HG02970 (cell line): Measurements from ENCODE around the gene HMGCS2.

Experiments
- ATAC-seq: cut with Tn5 transposase; IDR thresholded peaks from one replicate; pipeline ENCODE4 v1.9.1; 2021; ENCODE audit warnings: mild to moderate bottlenecking, moderate library complexity, moderate number of reproducible peaks; ENCODE audit not compliant: unreplicated experiment, low FRiP score

The HMGCS2 gene

GRCh38 chr1:119764220-119764619 is 4.5 kb downstream of the HMGCS2 start:
- no peak for ATAC-seq

GRCh38 chr1:119762953-119763352 is 5.8 kb downstream of the HMGCS2 start:
- ATAC-seq, result no peak

- no peak for ATAC-seq
Measured at GRCh38 chr1:119762409-119762808, 6.3 kb downstream of the HMGCS2 start.

- ATAC-seq, result no peak
Measured at GRCh38 chr1:119758584-119758983, 10.1 kb downstream of the HMGCS2 start.

GRCh38 chr1:119752592-119752991 is 16.1 kb downstream of the HMGCS2 start:
- ATAC-seq, result no peak

GRCh38 chr1:119748040-119748439 is 20.7 kb downstream of the HMGCS2 start:
- ATAC-seq, result no peak

- ATAC-seq, result no peak
Measured at GRCh38 chr1:119747451-119747850, 21.3 kb downstream of the HMGCS2 start.

GRCh38 chr1:119745034-119745433 is 23.7 kb downstream of the HMGCS2 start:
- ATAC-seq, result no peak

- ATAC-seq, result no peak
Measured at GRCh38 chr1:119744598-119744942, 24.1 kb downstream of the HMGCS2 start.

- no peak for ATAC-seq
Measured at GRCh38 chr1:119743776-119744597, 24.7 kb downstream of the HMGCS2 start.

GRCh38 chr1:119743308-119743707 is 25.4 kb downstream of the HMGCS2 start:
- no peak for ATAC-seq

DNA sequence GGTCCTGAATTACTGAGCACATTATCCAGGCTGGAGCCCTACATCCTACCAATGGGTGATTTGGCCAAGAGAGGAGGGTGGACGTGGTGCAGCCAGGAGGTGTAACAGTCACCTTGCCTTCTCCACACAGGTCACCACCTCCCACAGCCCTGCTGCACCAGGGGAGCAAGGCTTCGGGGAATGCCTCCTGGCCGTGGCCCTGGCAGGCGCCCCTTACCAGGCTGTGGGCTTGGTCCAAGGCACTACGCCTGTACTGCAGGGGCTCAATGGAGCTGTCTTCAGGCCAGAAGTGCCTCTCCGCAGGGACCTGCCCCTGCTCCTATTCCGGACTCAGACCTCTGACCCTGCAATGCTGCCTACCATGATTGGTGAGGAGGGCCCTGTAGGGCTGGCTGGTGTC is 26.0 kb downstream of the HMGCS2 start:
- no peak for ATAC-seq

DNA sequence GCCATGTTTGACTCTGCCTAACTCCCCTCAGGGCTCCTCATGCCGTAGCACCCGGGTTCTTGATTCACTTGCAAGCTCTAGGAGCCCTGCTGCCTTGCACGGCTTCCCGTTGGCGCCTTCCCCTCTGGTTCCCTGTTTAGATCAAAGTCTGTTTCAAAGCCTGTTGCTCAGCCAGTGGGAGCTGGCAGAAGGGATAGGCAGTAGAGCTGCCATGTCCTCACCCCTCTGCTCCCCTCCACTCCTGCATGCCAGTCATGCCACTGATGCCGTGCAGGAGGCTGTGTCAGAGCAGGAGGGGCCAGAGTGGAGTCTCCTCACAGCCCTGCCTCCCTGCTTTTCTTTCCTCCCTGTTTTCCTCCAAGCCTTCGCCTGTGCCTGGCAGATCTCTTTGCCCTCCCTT is 26.5 kb downstream of the HMGCS2 start:
- no peak for ATAC-seq

DNA sequence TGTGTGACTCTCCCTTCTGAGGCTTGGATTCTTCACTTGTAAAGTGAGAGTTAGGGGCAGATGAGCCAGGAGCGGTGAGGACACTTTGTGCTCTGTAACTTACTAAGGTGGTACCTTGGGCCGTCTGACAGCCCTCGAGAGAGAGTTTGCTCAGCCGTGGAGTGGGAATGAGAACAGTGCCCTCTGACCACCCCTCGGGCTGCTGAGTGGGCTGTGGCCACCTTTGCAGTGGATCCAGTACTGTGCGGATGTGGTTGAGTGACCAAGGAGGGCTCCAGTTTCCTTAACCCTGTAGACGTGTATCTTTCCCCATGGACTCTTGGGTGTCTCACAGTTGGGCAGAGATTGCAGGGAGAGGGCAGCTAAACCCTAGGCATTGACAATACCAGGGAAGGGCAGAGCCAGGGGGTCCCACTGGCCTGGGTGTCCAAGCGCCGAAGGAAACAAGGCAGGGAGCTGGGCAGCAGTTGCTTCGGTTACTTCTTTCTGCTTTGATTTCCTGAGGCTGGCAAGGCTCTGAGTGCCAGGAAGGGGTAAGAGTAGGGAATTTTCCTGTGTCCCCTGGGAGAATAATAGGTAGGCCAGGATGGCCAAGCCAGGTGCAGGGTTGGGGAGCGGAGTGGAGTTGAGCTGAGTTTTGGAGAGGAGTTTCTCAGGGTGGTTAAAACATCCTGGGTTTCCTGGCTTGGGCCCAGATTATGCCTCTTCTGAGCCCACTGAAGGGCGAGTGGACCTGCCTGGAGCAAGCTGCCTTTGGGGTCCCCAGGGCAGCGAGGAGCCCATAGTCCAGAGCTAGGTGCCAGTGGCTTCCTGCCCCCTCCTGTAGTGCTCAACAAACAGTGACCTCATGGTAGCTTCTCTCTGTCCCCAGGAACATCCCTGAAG is 27.6 kb downstream of the HMGCS2 start:
- ATAC-seq, result no peak

DNA sequence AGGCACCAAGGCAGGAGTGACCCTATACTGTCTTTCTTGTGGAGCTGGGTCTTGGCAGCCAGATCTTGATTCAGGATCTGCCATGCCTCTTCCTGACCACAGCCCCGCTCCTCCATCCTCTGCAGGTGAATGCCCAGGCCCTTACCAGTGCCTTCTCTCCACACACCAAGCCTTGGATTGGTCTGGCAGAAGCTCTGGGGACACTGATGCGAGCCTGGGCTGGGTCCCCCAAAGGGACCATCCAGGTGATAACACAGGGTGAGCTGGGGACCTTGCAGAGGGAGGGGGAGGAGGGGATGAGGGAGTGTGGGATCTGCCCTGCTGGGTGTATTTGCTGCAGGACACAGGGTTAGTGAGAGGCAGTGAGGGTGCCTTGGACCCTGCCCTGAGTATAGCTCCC is 28.4 kb downstream of the HMGCS2 start:
- ATAC-seq, result no peak

GRCh38 chr1:119739150-119739549 is 29.6 kb downstream of the HMGCS2 start:
- no peak for ATAC-seq

DNA sequence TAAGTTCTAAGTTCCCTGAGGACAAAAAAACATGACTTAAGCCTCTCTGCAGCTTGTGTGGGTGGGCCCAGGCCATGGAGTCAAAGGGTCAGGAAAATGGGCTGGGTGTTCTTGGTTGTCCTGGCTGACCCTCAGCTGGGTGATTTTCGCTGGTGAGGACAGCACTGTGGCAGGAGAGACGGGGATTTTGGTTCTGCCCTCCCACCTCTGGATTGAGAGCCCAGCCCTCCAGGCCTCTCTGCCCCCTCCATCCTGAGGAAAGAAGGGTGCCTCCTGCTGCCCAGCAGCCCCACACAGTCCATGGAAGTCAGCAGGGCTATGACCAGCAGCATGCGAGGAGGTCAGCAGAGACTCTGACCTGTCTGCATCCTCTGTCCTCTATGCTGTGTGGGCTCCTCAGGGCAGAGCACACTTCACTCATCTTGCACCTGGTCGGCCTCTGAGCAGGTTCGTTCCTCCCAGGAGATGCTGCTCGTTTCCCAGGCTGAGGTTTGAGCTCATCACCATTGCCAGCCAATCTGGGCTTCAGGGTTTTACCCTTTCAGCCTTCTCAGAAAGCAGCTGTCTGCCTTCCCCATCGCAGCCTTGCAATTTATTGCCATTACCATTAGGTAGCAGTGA is 30.5 kb downstream of the HMGCS2 start:
- no peak for ATAC-seq

DNA sequence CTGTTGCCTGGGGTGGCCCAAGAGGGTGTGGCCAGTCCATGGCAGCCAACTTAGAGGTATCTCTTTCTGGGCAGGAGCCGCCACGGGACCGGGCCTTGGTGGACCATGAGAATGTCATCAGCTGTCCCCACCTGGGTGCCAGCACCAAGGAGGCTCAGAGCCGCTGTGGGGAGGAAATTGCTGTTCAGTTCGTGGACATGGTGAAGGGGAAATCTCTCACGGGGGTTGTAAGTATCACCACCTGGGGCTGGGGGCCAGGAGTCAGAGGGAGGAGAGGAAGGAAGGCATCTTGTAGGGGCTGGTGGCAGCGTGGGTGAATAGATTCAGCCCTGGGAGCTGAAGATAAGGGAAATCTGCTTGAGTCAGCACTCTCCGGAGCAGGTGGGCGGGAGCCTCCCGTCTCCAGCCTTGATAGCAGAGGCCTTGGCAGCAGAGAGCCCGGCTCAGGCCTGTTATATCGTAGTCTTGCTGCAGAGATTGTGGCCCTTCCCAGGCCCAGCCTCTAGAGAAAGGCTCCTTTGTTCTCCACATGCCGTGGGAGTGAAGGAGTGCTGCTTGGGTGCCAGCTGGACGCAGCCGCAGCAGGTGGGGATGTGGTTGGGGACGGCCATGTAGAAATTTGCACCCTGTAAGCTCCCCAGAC is 31.5 kb downstream of the HMGCS2 start:
- no peak for ATAC-seq

- ATAC-seq, result no peak
Measured at GRCh38 chr1:119736649-119737039, 32.1 kb downstream of the HMGCS2 start.

DNA sequence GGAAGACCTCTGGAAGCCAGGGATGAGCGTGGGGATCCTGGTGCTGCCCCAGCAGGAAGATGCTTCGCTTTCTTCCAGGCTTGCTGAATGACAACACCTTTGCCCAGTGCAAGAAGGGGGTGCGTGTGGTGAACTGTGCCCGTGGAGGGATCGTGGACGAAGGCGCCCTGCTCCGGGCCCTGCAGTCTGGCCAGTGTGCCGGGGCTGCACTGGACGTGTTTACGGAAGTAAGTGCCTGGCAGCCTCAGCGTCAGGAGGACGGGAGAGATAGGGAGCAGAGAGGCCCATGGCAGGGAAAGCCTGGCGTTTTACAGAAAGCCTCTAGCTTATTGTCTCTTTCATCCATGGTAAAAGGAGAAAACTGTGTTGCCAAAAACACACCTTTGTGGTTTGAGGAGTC is 33.5 kb downstream of the HMGCS2 start:
- no peak for ATAC-seq

DNA sequence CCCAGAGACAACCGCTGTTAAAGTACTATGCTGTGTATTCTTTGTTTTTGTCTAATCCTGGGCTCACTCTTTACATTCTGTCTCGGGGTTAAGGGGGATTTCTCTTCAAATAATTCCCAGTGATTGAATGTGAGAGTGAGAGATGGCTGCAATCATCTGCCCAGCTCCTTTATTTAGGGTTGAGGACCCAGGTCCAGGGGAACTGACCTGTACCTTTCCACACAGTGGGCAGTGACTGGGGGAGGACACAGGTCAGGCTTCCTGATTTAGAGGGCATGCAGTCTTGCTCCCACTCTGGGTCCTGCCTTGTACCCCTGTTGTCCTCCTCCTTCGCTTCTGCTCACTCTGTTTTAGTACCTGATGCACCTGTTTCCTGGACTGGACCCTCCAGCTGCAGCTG is 35.0 kb downstream of the HMGCS2 start:
- ATAC-seq, result no peak
